ENCODE measurements around the gene HOXA7. TPM values are rescaled to one million over a fixed set of nuclear protein-coding genes. Genes with fewer than 3 reads are reported as not detected.

HOXA7 gene
- total RNA-seq, 1 donor from 2014 or later: not detected

GRCh38 chr7:27163288-27164044 is 7.0 kb upstream of the HOXA7 start:
- TF ChIP-seq CTCF (IDR thresholded peaks at IDR 0.05; ENCODE audit: partially characterized antibody, unreplicated experiment): no peak
- Mint-ChIP-seq H3K9me3 (ENCODE audit: unreplicated experiment) (peaks cover 21% of the 10 kb centered on the region), H3K27ac (ENCODE audit: unreplicated experiment) (no peak overlapping the region), H3K36me3 (ENCODE audit: unreplicated experiment) (peaks cover 6% of the 10 kb centered on the region), H3K27me3 (ENCODE audit: unreplicated experiment) (peaks cover 41% of the 10 kb centered on the region), H3K4me1 (ENCODE audit: low read depth, unreplicated experiment) (peaks cover 2% of the 10 kb centered on the region), H3K4me3 (ENCODE audit: unreplicated experiment) (no peak overlapping the region)
- DNase-seq: peak; percentile 17

- H3K4me3 Mint-ChIP-seq (ENCODE audit: unreplicated experiment): no peak overlapping the region
- peaks cover 2% of the 10 kb centered on the region for H3K4me1 Mint-ChIP-seq (ENCODE audit: low read depth, unreplicated experiment)
Observed at GRCh38 chr7:27162561-27163287, 6.2 kb upstream of the HOXA7 start.

GRCh38 chr7:27161721-27162560 is 5.5 kb upstream of the HOXA7 start:
- Mint-ChIP-seq H3K27ac (ENCODE audit: unreplicated experiment) (no peak overlapping the region), H3K36me3 (ENCODE audit: unreplicated experiment) (peaks cover 10% of the 10 kb centered on the region), H3K27me3 (ENCODE audit: unreplicated experiment) (peaks cover 44% of the 10 kb centered on the region), H3K4me3 (ENCODE audit: unreplicated experiment) (no peak overlapping the region), H3K4me1 (ENCODE audit: low read depth, unreplicated experiment) (peaks cover 2% of the 10 kb centered on the region), H3K9me3 (ENCODE audit: unreplicated experiment) (peaks cover 18% of the 10 kb centered on the region)
- TF ChIP-seq CTCF (IDR thresholded peaks at IDR 0.05; ENCODE audit: partially characterized antibody, unreplicated experiment): no peak
- DNase-seq: peak; percentile 29

More at GRCh38 chr7:27162561-27163287, 6.2 kb upstream of the HOXA7 start:
- H3K27ac Mint-ChIP-seq (ENCODE audit: unreplicated experiment): no peak overlapping the region
- TF ChIP-seq CTCF (IDR thresholded peaks at IDR 0.05; ENCODE audit: partially characterized antibody, unreplicated experiment): no peak
- no peak for DNase-seq
- peaks cover 41% of the 10 kb centered on the region for H3K27me3 Mint-ChIP-seq (ENCODE audit: unreplicated experiment)
- H3K9me3 Mint-ChIP-seq (ENCODE audit: unreplicated experiment): peaks cover 21% of the 10 kb centered on the region
- peaks cover 10% of the 10 kb centered on the region for H3K36me3 Mint-ChIP-seq (ENCODE audit: unreplicated experiment)

GRCh38 chr7:27161214-27161720 is 4.8 kb upstream of the HOXA7 start:
- Mint-ChIP-seq H3K4me1 (ENCODE audit: low read depth, unreplicated experiment) (peaks cover 4% of the 10 kb centered on the region), H3K27ac (ENCODE audit: unreplicated experiment) (no peak overlapping the region), H3K27me3 (ENCODE audit: unreplicated experiment) (peaks cover 46% of the 10 kb centered on the region), H3K4me3 (ENCODE audit: unreplicated experiment) (peak overlapping the region; percentile 46), H3K9me3 (ENCODE audit: unreplicated experiment) (peaks cover 18% of the 10 kb centered on the region), H3K36me3 (ENCODE audit: unreplicated experiment) (peaks cover 10% of the 10 kb centered on the region)
- peak; percentile 6 for DNase-seq
- peak; percentile 49 for TF ChIP-seq CTCF (IDR thresholded peaks at IDR 0.05; ENCODE audit: partially characterized antibody, unreplicated experiment)

Measured in glutamatergic neuron (in vitro differentiated cells).